Cardiac muscle cell (in vitro differentiated cells and primary cell): ENCODE measurements around the gene ATAD3C. TPM values are rescaled to one million over a fixed set of nuclear protein-coding genes. Genes with fewer than 3 reads are reported as not detected.
"Not testable (repeated sequence)": the region's sequence is repeated elsewhere in the genome, so short reads cannot be mapped to it uniquely, and the experiment has no call there.

Experiments
- DNase-seq, 2 donors: peaks; one replicate each; pipeline versions ENCODE4 v3.0.0 to v3.0.0-alpha.2; 2010 to 2017; ENCODE audit warnings: low read depth in 1 of 2, low spot score in 1 of 2
- H3K27ac ChIP-seq: fragments of 200-600 bp; sonication (generic); 2 replicates; pipeline ENCODE4 v1.5.1; 2016
- H3K27me3 ChIP-seq: fragments of 200-600 bp; sonication (generic); 2 replicates; pipeline ENCODE4 v1.6.0; 2016; ENCODE audit warnings: control low read depth
- H3K36me3 ChIP-seq: fragments of 200-600 bp; sonication (generic); 2 replicates; pipeline ENCODE4 v1.5.1; 2016; ENCODE audit warnings: control low read depth
- H3K4me1 ChIP-seq: fragments of 200-600 bp; sonication (generic); 2 replicates; pipeline ENCODE4 v1.8.1; 2017; ENCODE audit warnings: low read depth, mild to moderate bottlenecking, mixed run types
- H3K4me3 ChIP-seq: fragments of 200-600 bp; sonication (generic); 2 replicates; pipeline ENCODE4 v1.5.1; 2016; ENCODE audit warnings: mild to moderate bottlenecking
- H3K9me3 ChIP-seq: fragments of 200-600 bp; sonication (generic); 2 replicates; pipeline ENCODE4 v1.5.1; 2017; ENCODE audit warnings: low read depth, mild to moderate bottlenecking, control low read depth
- polyA plus RNA-seq: library from polyadenylated mRNA; unstranded; fragments of >200 nt; fragmentation: Nextera tagmentation; extraction: Ambion mirVana; gene quantifications from 2 replicates; pipeline ENCODE4 v1.2.1, GENCODE V29; 2016
- total RNA-seq: library from RNA; depleted of rRNA; stranded (reverse); fragments of >200 nt; gene quantifications from 2 replicates; pipeline ENCODE4 v1.2.3, GENCODE V29; 2016
- TF ChIP-seq, protein P1 (sequence below): IDR thresholded peaks from 2 replicates; pipeline ENCODE4 v1.5.1; 2012; ENCODE audit warnings: low read depth, mild to moderate bottlenecking, low read length

The ATAD3C gene
- total and polyA plus RNA-seq, 2 experiments from 2014 or later, result 0.21 to 0.53 TPM

GRCh38 chr1:1407636-1408318, 41.7 kb upstream of the ATAD3C start:
- no peaks in the 10 kb centered on the region for H3K9me3 ChIP-seq
- H3K27ac ChIP-seq, result peak overlapping the region; percentile 84
- TF ChIP-seq, protein P1, sequence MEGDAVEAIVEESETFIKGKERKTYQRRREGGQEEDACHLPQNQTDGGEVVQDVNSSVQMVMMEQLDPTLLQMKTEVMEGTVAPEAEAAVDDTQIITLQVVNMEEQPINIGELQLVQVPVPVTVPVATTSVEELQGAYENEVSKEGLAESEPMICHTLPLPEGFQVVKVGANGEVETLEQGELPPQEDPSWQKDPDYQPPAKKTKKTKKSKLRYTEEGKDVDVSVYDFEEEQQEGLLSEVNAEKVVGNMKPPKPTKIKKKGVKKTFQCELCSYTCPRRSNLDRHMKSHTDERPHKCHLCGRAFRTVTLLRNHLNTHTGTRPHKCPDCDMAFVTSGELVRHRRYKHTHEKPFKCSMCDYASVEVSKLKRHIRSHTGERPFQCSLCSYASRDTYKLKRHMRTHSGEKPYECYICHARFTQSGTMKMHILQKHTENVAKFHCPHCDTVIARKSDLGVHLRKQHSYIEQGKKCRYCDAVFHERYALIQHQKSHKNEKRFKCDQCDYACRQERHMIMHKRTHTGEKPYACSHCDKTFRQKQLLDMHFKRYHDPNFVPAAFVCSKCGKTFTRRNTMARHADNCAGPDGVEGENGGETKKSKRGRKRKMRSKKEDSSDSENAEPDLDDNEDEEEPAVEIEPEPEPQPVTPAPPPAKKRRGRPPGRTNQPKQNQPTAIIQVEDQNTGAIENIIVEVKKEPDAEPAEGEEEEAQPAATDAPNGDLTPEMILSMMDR, result peak; percentile 1
- peaks cover 11% of the 10 kb centered on the region for H3K4me1 ChIP-seq
- DNase-seq, result peak; percentile 47 to 56
- H3K36me3 ChIP-seq, result peaks cover 16% of the 10 kb centered on the region
- H3K4me3 ChIP-seq, result peak overlapping the region; percentile 72
- H3K27me3 ChIP-seq, result no peaks in the 10 kb centered on the region

GRCh38 chr1:1410238-1410637, 39.3 kb upstream of the ATAD3C start:
- not testable (repeated sequence) for H3K27ac ChIP-seq, H3K27me3 ChIP-seq, H3K36me3 ChIP-seq, H3K4me3 ChIP-seq, DNase-seq, H3K9me3 ChIP-seq
- H3K4me1 ChIP-seq, result peaks cover 11% of the 10 kb centered on the region

DNA sequence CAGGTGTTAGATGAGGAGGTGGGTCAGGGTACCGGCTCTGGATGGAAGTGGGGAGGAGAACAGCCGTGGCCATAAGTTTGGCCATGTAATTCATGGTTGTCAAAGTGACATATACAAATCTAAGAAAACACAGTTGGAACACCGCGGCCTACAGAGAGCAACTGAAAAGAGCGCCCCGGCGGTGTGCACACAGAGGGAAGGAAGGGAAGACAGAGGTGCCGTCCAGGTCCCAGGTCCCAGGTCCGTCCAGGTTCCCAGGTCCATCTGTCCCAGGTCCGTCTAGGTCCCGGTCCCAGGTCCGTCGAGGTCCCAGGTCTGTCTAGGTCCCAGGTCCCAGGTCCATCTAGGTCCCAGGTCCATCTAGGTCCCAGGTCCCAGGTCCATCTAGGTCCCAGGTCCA, 37.9 kb upstream of the ATAD3C start:
- H3K4me3 ChIP-seq, result no peak overlapping the region
- no peaks in the 10 kb centered on the region for H3K27me3 ChIP-seq
- TF ChIP-seq, protein P1, result no peak
- H3K9me3 ChIP-seq, result no peaks in the 10 kb centered on the region
- DNase-seq, result no peak
- no peaks in the 10 kb centered on the region for H3K36me3 ChIP-seq
- H3K27ac ChIP-seq, result no peak overlapping the region
- peaks cover 7% of the 10 kb centered on the region for H3K4me1 ChIP-seq

GRCh38 chr1:1412311-1412902, 37.1 kb upstream of the ATAD3C start:
- H3K4me3 ChIP-seq, H3K27me3 ChIP-seq, H3K4me1 ChIP-seq, H3K9me3 ChIP-seq, H3K36me3 ChIP-seq, H3K27ac ChIP-seq, DNase-seq: not testable (repeated sequence)

DNA sequence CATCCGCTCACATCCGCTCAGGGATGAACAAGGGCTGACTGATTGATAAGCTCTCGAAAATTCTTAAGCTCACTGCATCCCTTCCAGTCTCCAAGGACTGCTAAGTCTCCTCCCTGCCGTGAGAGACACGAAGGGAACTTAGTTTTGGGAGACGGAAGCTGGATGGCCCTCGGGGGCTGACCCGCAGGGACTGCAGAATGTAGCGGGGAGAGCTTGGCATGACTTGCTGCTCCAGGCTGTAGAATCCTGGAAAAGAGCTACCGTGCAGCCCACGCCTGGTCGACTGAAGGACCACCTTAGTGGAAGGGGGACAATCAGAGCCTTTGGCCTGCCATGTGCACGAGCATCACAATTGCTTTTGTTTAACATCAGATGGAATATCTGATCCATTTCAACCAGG, 33.7 kb upstream of the ATAD3C start:
- Histone ChIP-seq H3K36me3 (no peaks in the 10 kb centered on the region), H3K4me3 (no peak overlapping the region), H3K9me3 (no peaks in the 10 kb centered on the region), H3K27ac (no peak overlapping the region), H3K4me1 (no peaks in the 10 kb centered on the region), H3K27me3 (no peaks in the 10 kb centered on the region)
- DNase-seq, result no peak
- TF ChIP-seq, protein P1, result no peak

DNA sequence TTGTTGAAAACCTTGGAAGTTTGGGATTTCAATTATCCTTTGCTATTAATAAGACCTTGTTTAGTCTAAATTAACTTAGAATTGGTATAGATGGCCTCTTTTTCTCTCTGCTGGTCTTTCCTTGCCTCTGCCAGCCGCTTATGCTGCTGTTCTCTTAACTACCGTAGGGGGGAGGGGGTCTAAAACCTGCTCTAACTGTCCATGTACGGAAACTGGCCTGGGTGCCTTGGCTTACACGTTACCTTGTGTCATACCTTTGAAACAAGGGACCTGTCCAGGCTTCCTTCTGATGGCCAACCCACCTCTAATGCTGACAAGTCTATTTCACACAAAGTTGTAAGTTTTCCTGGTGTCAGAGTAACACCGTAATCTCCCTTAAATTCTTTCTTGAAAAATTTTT, 32.1 kb upstream of the ATAD3C start:
- not testable (repeated sequence) for H3K36me3 ChIP-seq, H3K27me3 ChIP-seq, H3K9me3 ChIP-seq, H3K27ac ChIP-seq, H3K4me3 ChIP-seq, H3K4me1 ChIP-seq, DNase-seq

- DNase-seq, H3K27ac ChIP-seq, H3K36me3 ChIP-seq, H3K4me3 ChIP-seq, H3K9me3 ChIP-seq, H3K27me3 ChIP-seq, H3K4me1 ChIP-seq: not testable (repeated sequence)
Measured at GRCh38 chr1:1417825-1418463, 31.5 kb upstream of the ATAD3C start.
